HG03175 (cell line): Measurements from ENCODE around the gene UGP2.
"Not testable (repeated sequence)": the region's sequence is repeated elsewhere in the genome, so short reads cannot be mapped to it uniquely, and the experiment has no call there.

Experiments used
- ATAC-seq: cut with Tn5 transposase; IDR thresholded peaks from one replicate; pipeline ENCODE4 v1.9.1; 2021; ENCODE audit warnings: mild to moderate bottlenecking, moderate library complexity; ENCODE audit not compliant: unreplicated experiment

Gene UGP2

DNA sequence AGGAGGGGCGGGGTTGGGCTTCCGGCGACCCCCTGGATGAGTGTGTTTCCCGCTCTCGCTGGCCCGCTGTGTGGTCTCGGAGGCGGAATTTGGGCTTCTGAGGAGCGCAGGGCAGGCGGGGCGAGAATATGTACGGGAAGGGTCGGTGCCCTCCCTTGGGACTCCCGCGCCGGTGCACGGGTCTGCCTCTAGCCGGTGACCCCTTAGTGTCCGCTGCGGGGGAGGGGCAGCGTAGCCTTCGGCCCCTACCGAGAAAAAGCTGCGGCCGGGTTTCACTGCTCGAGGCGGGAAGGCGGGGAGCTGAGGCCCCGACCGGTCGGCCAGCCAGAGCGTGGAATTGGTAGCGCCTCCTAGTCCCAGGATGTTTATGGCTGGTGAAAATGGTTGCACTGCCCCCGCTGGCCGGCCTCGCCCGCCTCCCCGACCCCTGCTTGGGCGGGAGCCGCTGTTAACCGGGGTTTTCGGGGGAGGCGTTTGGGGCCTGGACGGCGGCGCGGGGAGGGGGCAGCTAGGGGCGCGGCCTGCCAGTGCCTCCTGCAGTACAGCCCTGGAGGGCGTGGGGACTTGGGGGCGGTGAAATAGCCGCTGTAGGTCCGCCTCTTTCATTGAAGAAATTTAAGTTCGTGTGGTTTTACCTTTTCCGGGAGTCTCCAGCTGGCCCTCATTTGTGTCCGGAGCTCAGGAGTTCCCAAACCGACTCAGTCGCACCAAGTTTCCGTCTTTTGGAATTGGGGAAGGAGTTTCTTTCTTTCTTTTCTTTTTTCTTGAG is at the start of gene UGP2:
Gene UGP2, plus strand, starts transcription at position 643 of the 769 bp plus-strand sequence. CDS start 290 bp downstream, outside the sequence.
- ATAC-seq: peak; percentile 58

DNA sequence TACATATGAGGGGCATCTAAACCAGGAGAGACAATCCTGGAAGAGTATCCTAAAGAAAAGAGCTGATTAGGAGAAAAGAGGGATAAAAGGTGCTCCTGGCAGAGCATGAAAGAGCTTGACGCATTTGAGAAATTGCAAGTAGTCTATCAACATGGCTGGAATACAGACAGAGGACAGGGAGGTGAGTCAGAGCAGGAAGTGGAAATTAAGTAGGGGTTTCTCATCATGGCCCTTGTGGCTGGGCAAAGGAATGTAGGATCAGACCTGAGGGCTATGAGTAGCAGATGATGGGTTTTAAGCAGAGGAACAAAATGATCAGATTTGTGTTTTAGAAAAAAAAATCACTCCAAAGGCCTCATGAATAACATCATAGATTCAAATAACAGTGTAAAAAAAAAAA is 49.2 kb upstream of the UGP2 start:
- no peak for ATAC-seq

DNA sequence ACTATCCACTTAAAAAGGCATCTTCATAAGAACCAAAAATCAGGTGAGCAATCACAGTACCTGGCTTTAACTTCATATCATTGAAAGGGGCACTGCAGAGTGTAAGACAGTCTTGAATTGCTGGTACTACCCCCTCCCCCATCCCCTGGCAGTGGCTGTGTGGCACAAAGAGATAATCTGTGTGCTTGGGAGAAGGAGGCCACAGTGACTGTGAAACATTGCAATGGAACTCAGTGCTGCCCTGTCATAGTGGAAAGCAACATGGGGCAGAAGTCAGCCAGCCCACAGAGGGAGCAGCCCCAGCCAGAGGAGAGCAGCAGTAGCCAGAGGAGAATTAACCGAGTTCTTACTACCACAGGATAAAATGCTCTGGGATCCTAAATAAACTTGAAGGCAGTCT is 45.3 kb upstream of the UGP2 start:
- ATAC-seq: no peak

DNA sequence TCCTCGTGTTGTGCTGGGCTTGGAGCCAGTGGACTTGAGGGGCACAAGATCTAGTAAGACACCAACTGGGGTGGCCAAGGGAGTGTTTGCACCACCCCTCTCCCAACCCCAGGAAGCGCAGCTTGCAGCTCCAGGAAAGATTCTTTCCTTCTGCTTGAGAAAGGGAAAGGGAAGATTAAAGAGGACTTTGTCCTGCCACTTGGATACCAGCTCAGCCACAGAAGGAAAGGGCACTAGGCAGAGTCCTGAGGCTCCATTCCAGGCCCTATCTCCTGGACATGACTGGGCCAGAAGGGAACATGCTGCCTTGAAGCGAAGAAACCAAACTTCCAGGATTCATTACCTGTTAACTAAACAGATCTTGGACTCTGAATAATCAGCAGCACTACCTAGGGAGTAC is 44.9 kb upstream of the UGP2 start:
- no peak for ATAC-seq

DNA sequence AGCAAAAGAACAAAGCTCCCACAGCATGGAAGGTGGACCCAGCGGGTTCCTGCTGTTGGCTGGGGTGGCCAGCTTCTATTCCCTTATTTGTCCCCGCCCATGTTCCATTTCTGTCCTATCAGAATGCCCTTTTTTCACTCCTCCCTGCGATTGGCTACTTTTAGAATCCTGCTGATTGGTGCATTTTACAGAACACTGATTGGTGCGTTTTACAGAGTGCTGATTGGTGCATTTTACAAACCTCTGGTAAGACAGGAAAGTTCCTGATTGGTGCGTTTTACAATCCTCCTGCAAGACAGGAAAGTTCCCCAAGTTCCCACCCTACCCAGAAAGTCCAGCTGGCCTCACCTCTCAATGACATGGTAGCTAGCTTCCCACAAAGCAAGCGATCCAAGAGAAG is 40.2 kb upstream of the UGP2 start:
- ATAC-seq: no peak

DNA sequence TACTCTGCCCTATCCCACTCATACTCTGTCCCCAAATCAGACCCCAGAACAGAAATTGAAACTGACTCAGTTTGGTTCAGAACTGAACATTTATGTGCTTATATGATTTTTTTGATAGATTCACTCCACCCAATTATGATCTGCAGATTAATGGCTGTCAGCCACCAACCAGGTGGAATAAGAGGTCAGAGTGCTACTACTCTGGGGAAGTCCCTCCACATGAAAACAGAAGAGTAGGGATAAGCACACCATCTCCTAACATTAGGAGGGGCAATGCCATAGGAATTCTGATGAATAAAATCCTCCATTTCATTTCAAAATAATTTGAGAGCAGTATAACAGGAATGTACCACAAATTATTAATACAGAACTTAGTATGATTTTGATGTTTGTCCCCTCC is 36.3 kb upstream of the UGP2 start:
- ATAC-seq: no peak

DNA sequence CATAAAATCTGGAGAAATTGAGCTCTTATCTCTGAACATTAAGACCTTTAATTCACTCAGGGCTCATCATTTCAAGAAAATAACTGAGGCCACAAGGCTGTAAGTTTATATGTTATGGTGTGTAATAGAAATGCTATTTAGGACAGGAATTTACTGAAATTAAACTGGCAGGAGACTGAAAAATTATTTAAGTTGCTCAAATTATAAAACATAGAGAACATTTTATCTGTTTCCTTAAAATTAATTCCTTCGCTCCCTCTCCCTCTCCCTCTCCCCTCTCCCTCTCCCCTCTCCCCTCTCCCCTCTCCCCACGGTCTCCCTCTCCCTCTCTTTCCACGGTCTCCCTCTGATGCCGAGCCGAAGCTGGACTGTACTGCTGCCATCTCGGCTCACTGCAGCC is 33.7 kb upstream of the UGP2 start:
- not testable (repeated sequence) for ATAC-seq

DNA sequence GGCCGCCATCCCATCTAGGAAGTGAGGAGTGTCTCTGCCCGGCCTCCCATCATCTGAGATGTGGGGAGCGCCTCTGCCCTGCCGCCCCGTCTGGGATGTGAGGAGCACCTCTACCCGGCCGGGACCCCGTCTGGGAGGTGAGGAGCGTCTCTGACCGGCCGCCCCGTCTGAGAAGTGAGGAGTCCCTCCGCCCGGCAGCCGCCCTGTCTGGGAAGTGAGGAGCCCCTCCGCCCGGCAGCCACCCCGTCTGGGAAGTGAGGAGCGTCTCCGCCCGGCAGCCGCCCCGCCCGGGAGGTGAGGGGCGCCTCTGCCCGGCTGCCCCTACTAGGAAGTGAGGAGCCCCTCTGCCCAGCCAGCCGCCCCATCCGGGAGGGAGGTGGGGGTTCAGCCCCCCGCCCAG is 32.8 kb upstream of the UGP2 start:
- not testable (repeated sequence) for ATAC-seq

DNA sequence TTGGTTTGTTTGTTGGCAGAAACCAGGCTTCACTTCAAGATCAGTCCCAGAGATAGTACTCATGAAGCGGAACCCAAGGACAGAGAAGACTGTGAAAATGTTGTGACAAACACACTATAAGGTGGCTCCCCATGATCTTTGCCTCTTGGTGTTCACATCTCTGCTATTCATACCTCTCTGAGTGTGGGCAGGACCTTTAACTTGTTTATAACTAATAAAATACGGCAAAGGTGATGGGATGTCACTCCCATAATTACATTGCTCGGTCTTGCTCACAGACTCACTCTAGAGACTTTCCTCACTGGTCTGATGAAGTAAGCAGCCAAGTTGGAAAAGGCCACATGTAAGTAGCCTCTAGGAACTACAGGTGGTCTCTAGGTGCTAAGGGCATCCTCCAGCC is 30.6 kb upstream of the UGP2 start:
- no peak for ATAC-seq

DNA sequence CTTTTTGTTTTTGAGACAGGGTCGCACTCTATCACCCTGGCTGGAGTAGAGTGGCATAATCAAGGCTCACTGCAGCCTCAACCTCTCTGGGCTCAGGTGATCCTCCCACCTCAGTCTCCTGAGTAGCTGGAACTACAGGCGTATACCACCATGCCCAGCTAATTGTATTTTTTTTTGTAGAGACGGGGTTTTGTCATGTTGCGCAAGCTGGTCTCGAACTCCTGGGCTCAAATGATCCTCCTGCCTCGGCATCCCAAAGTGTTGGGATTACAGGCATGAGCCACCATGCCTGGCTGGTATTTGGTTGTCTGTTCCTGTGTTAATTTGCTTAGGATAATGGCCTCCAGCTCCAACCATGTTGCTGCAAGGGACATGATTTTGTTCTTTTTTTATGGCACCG is 29.8 kb upstream of the UGP2 start:
- ATAC-seq: not testable (repeated sequence)

DNA sequence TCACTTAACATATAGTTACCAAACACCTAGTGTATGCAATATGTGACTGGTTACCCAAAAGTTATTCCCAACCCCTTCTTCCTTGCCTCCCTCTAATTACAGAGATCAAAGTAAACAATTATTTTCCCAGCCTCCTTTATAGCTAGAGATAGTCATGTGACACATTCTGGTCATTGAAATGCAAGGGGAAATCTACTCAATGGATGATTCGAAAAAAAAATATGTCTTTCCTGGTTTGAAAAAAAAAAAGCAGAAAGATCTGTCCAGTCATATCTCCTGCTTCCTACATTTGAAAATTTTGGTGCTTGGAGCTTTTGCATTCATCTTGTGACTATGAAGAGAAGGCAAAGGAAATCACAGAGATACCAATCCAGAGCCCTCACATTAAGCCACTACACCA is 27.6 kb upstream of the UGP2 start:
- no peak for ATAC-seq

DNA sequence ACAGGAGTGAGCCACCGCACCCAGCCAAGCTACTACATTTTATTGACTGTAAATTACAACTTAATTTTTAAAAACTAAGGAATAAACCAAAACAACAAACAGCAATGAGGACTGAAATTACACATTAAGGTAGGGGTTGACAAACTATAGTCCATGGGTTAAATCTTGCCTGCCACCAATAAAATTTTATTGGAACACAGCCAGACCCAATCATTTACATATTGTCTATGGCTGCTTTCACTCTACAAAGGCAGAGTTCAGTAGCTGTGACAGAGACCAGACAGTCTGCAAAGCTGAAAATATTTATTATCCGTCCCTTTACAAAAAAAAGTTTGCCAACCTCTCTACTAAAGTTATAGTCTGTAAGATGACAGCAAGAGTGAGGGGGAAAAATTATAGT is 24.3 kb upstream of the UGP2 start:
- no peak for ATAC-seq

DNA sequence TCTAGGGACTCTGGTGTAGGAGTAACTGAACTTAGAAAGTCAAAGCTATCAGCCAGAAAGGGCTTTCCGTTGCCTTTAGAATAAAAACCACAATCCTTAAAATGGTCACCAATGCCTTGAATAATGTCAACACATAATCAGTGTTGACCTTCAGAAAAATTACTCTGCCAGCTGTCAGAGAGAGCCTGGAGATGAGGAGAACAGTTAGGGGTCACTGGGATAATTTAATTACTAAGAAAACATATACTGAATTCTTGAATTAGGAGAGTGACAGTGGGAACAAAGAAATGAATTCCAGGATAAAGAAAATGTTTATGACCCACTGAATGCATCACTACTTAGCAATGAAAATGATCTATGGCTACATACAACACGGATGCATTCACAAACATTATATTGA is 23.4 kb upstream of the UGP2 start:
- no peak for ATAC-seq

DNA sequence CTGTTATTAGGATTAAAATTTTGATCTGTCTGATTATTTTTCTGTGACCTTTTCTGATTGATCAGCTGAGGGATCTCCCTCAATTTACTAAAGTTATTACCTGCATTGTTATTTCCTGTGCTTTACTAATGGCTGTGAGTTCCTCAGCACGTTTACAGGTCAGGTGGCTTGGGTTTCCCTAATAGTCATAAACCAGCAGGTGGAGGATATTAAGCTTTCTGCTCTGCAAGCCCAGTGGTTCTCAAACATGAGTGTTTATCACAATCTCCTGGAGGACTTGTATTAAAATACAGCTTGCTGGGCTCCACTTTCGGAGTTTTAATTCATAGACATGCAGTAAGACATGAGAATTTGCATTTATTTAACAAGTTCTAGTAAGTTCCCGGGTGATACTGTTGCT is 22.4 kb upstream of the UGP2 start:
- no peak for ATAC-seq

DNA sequence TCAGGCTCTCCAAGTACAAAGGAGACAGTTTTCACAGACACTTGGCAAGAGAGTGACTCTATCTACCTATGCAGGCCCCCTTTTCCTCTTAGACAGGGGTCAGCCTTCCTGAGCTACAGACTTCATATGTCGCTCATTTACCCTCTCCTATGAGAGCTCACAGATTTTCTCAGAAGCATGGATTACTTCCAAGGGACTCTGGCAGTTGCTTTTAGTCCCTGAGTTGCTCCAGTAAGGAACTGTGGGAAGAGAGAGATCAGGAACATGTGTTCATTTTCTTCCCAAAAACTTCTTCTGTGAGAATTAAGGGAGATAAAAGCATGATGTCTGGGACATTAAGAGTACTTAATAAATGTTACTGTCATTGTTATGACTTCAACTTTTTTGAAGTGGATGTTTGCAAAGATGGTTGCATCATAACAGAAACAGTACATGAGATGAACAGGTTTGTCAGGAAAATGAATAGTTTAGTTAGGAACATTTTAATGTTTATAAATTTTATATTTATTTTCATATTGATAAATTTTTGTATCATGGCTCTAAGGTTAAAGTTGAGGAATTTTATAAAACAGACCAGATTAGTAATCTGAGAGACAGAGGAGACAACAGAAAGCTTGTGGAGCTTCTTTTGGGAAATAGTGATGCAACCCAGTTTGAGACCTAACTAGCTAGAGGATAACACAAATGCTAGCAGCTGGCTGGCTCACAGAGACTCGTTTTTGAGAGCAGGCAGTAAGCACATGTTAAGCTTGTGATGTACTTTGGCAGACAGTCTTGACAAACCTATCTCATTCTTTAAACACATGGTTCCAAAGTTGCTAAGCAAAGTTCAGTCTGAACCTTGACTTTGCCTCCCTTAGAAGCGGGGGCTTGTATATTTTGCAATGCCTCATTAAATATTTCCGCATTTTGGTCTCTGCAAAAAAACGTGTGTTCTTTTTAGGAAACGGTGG is 21.7 kb upstream of the UGP2 start:
- no peak for ATAC-seq

DNA sequence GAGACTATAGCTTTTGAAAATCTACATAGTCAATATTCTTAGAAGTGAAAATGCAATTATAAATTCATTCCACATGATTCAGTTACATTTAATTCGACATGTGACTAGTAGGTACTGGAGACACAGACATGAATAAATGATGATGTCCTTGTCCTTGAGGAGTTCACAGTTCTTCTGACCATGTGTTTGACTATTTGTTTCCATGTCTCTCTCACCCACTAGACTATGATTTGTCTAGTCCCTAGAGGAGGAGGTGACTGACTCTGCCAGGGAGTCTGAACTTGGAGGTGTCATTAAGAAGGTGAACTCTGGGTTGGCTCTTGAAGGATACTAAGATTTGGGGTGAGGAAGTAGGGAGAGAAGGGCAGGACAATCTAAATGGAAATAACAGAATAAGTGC is 20.7 kb upstream of the UGP2 start:
- no peak for ATAC-seq

DNA sequence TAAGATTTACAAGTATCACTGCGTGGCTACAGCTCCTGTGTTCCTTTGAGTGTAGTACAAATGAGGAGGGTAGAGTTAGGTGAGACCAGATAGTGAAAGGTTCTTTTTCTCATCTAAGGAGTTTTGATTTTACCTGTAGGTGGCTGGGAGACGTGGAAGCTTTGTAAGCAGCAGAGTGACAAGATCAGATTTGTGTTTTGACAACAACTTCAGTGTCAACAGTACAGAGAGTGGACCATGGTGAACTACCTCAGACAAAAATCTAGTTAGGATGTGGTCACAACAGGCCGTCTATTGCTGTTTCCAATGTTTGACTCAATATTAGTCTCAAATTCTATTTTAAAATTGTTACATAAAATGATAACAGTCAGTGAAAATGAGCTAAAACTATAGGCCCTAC is 20.3 kb upstream of the UGP2 start:
- ATAC-seq: no peak

DNA sequence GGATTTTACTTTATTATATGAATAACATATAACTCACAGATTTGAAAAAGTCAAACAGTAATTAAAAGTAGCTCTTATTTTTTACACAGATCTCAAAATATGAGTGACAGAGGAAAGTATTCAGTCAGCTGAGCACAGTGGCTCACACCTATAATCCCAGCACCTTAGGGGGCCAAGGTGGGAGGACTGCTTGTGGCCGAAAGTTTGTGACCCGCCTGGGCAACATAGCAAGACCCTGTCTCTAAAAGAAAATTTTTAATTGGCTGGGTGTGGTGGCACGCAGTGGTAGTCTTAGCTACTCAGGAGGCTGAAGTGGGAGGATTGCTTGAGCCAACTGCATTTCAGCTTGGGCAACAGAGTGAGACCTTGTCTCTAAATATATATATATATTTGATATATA is 19.2 kb upstream of the UGP2 start:
- no peak for ATAC-seq

DNA sequence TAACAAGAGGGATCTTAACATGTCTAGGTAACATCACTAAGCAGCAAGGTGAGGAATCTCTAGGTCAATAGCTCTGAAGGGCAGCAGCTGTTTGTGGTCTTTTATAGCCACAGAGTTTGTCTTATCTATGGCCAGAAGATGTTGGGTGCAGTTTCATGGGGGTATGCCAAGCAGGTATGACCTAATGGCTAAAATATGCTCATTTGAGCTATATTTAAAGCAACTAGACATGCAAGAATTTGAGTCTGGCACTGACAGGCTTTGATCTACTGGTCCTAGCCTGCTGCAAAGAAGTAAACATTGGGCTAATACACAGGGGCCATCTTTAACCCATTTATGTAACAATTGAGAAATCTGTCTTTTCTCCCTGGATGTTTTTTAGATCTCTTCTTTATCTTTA is 13.9 kb upstream of the UGP2 start:
- no peak for ATAC-seq

DNA sequence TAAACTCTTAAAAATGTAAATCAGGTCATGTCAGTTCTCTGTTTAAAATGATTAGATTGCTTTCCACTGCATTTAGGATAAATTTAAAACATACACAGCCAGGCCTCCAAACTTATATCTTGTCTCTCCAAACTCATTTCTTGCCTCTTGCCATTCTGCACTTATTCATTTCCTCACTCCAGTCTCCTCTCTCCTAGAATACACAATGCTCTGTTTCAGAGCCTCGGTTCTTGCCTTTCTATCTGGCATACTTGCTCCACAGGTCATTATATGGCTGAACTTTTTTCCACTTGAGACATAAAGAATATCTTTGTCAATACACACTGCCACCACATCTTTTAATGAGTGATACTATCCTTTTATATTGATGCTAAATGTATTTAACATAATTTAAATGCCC is 10.5 kb upstream of the UGP2 start:
- ATAC-seq: no peak

DNA sequence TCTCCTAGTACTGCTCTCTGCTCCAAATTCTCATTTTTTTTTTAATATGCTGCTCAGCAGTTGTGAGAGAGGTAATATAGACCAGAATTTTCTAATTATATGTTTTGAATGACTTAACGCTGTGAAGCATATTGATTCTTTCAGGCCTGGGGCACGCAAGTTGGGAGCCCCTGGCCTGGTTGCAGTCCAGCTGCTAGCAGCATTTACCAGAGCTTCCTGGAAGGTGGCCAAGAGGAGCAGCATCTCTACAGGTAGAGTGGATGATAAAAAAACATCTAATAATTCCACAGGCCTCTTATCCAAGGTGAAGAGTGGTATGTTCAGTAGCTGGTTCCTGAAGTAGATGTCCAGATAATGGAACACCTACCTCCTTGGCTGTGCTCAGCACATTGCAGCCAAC is 7.3 kb upstream of the UGP2 start:
- no peak for ATAC-seq

DNA sequence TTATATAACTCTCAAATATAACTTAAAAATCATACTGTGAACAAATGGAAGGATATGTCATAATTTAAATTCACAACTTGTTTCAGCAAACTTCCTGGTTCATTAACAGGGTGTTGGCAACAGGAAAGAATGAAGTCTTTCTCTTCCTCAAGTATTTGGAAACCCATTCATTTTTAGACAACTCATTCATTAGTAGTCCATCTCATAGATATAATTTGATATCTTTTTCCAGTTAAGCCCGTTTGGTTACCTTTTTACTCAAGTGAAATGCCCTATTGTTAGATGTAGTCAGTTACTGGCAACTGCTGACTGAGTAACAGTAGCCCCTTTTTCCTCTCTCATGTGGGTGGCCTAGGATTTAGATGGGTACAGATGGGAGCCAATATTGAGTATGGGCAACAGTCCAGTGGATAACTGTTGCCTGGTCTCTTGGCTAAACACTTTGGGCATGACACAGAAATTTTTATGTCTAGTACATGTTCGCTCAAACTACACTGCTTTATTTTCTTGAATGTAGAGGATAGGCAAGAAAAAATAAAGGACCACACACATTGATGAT is 4.6 kb upstream of the UGP2 start:
- no peak for ATAC-seq
